NB4 (cell line): Measurements from ENCODE around the gene PITPNC1.

Experiments used
- POLR2A ChIP-seq: IDR thresholded peaks from 2 replicates; pipeline ENCODE4 v1.6.1; 2011; ENCODE audit warnings: mild to moderate bottlenecking; ENCODE audit not compliant: insufficient read length; ENCODE audit errors: extremely low read depth
- TF ChIP-seq, protein P1 (sequence below): IDR thresholded peaks from one replicate; pipeline ENCODE4 v1.5.1; 2012; ENCODE audit warnings: low read depth, low read length

DNA sequence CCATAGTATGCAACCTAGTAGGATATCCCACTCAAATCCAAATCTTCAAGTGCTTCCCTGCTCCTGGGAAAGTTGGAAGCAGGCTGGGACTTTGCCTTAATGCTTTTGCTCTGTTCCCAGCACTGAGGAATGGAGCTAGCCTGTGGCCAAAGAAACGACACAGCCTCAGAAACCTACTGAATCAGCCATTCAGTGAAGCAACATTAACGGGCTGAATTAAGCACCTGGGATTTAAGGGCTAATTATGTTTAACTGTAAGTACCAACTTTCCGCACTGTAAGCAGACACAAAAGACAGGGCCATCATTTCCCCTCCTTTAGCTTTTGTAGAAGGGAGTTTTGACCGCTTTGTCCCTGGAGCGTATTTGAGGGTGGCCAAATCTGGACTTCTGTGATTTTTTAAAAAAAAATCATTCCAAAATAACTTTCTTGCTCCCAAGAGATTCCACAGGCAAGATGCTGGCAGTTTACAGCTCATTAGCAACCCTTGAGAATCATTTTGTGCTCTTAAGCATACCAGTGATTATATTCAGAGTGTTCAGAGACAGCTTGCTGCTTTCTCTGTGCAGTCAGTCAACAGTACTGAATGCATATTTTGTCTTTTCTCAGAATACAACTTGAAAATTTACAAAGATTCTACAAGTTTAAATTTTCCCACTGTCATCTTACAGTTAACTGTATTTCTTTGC lies 323.1 kb downstream of the PITPNC1 start:
- TF ChIP-seq, protein P1, sequence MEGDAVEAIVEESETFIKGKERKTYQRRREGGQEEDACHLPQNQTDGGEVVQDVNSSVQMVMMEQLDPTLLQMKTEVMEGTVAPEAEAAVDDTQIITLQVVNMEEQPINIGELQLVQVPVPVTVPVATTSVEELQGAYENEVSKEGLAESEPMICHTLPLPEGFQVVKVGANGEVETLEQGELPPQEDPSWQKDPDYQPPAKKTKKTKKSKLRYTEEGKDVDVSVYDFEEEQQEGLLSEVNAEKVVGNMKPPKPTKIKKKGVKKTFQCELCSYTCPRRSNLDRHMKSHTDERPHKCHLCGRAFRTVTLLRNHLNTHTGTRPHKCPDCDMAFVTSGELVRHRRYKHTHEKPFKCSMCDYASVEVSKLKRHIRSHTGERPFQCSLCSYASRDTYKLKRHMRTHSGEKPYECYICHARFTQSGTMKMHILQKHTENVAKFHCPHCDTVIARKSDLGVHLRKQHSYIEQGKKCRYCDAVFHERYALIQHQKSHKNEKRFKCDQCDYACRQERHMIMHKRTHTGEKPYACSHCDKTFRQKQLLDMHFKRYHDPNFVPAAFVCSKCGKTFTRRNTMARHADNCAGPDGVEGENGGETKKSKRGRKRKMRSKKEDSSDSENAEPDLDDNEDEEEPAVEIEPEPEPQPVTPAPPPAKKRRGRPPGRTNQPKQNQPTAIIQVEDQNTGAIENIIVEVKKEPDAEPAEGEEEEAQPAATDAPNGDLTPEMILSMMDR = no peak
- no peak for TF ChIP-seq POLR2A
